SK-N-MC (cell line): ENCODE measurements around the gene SPA17.

Experiments
- EZH2 ChIP-seq: fragments of 200-600 bp; sonication (generic); IDR thresholded peaks from one replicate; pipeline ENCODE4 v1.6.1; 2017; ENCODE audit warnings: antibody characterized with exemption
- POLR2AphosphoS5 ChIP-seq: IDR thresholded peaks from 2 replicates; pipeline ENCODE4 v1.6.1; 2012; ENCODE audit warnings: mild to moderate bottlenecking, low read depth, low read length, borderline replicate concordance

DNA sequence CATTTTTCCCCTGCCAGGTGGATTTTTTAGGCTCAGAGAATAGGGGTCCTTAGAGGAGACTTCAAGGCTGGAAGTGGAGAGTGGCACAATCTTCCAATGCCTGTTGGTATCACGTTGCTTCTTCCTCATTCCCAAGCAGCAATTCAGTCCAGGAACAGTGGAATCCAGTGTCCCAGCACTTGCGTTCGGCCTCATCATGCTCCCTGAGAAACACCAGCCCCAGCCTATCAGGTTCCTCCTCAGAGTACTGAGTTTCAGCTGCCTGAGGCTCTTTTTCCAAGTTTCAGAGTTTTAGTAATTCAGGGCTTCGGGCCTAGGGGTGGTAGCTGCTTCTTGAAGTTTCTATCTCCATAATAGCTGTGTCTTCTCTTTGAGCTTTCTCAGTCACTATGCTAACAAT is 34.1 kb downstream of the SPA17 start:
- no peak for TF ChIP-seq POLR2AphosphoS5
- TF ChIP-seq EZH2 = no peak
